Measurements from ENCODE around the gene MRPL49.
"Not testable (repeated sequence)": the region's sequence is repeated elsewhere in the genome, so short reads cannot be mapped to it uniquely, and the experiment has no call there.

MRPL49 gene

DNA sequence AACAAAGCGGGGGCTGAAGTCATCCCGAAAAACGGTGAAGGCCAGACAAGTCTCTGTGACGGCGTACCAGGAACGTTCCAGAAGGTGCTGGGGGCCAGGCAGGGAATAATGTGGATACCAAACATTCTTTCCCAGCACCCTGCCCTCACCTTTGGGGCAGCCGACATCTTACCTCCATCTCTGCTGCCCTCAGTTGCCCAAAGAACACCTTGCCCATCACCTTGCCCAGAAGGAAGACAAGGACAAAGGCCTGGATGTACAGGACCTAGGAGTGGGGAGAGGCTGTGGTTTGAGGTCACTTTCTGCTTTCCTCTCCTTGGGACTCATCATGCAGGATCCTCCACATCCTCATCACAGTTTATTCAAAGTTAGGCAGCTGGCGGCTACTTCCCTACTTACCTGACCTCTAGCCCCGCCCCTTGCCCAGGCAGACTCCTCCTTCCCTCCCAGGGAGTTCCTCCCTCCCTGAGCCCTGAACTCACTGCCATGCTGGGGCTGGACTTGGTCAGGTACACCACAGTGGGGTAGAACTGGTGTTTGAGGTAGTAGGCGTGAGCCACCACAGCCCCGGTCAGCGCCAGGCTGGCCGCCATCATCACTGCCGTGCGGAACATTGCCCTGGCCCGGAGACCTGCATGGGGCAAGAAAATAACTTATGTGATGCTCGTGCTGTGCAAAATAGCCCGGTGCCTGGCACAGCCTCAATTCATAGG lies 11.0 kb downstream of the MRPL49 start:
- DNase-seq (ENCODE audit: low read depth): no peak

DNA sequence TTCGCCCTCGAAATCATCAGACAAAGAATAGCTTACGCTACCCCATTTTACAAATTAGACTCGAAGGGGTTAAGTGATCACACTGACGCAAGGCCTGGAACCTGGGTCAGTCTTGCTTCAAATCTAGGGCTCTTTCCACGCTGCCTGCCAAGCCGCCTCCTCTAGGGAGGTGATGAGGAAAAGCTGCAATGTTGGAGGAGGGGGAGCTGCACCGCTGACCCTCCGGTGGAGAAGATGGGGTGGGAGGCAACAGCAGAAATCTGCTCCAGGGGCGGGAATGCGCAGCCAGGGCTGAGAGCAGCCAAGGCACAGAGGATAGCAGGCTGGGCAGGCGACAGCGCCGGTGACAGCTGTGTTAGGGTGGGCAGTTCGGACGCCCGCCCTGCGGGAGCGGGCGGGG lies 11.6 kb downstream of the MRPL49 start:
- no peak for DNase-seq (ENCODE audit: low read depth)

DNA sequence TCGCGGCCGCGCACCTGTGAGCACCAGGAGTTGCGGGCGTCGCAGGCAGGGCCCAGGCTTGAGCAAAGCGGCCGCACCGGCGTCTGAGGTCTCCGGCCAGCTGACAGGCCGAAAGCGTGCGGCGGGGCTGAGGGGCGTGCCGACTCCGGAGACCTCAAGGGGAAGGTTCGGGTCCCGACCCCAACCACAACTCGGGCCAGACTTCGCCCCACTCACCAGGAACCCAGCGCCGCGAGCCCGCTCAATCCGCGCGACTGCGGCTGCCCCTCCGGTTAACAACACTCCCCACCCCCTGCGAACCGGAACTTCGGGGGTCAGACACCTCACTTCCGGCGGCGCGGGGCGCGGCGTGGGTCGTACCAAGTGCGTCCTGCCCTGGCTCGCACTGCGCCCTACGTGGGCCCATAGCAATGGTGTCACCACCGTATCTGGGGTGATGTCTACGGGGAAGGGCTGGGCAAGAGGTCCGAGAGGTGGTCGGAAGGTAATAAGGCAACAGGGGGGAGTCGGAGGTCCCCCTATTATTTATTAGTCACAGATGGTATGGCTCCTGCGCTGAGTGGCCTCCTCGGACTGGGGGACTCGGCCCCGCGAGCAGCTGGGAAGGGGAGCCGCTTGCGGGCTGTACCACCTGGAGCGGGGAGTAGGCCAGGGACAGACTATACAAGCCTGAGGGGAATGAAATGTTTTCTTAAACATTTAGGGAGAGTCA lies 12.3 kb downstream of the MRPL49 start, which contains the start of gene SYVN1:
SYVN1 (minus strand) TSS at position 280 of the 712 bp plus-strand sequence. CDS start 918 bp downstream, outside the sequence.
- peak; percentile 74 for DNase-seq (ENCODE audit: low read depth)

DNA sequence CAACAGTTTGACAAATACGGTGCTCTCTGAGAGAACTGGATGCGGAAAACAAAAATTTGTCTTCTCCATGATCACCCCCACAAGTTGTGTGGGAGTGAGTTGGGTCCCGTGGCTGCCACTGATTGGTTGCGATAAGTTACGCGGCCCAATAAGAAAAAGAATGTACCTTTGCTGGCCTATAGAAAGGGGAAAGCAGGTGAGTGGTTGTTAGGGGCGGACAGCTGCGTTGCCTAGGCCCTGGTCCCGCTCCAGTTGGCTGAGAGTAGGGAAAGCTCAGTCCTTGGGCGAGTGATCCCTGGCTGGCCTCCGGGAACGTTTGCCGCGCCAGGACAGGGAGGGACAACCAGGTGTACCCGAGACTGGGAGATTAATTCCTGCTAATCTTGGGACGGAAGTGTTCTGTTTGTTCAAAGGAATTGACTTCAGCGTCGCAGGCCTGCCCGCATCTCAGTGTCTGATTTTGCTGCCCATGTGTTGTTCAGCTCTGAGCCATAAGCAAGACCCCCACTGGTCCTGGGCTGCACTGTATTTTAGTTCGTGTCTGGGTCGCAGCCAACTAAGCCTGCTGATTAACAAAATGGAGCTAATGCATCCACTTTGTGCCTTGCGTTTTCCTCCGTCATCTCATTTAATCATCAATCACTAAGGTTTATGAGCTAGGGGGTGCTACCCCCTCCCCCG lies 13.0 kb downstream of the MRPL49 start:
- peak; percentile 91 for DNase-seq (ENCODE audit: low read depth)

DNA sequence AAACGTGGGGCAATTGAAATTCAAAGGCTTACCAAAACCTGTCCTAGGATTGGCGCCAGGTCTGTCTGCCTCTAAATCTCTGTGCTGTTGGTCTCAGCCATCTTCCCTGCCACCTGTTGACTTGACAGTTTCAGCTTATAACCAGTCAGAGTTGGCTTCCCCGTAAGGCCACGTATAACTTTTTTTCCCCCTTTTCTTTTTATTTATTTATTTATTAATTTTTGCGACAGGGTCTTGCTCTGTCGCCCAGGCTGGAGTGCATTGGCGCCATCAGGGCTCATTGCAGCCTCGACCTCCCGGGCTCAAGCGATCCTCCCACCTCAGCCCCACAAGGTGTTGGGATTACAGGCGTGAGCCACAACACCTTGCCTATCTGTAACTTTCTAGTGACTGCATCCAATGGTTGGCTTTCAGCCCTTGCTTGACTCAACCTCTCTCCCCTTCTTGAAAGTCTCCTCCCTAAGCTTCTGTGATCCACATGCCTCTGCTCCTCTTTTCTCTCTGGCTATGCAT lies 13.6 kb downstream of the MRPL49 start:
- DNase-seq (ENCODE audit: low read depth): no peak

DNA sequence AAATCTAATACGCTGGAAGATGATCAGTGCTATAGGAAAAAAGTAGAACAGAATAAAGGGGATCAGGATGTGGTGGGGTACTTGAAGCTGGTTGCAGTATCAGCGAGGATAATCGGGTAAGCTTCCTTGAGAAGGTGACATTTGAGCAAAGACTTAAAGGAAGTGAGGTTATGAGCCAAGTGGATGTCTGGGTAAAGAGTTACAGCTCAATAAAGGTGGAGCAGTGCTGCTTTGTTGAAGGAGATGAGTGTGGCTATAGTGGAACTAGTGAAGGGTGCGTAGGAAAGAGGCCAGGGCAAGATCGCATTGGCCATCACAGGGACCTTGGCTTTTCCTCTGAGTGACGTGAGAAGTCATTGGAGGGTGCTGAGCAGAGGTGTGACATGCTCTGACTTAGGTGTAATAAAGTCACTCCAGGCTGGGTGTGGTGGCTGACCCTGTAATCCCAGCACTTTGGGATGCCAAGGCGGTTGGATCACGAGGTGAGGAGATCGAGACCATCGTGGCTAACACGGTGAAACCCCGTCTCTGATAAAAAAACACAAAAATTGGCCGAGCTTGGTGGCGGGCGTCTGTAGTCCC lies 14.5 kb downstream of the MRPL49 start:
- DNase-seq (ENCODE audit: low read depth): no peak

DNA sequence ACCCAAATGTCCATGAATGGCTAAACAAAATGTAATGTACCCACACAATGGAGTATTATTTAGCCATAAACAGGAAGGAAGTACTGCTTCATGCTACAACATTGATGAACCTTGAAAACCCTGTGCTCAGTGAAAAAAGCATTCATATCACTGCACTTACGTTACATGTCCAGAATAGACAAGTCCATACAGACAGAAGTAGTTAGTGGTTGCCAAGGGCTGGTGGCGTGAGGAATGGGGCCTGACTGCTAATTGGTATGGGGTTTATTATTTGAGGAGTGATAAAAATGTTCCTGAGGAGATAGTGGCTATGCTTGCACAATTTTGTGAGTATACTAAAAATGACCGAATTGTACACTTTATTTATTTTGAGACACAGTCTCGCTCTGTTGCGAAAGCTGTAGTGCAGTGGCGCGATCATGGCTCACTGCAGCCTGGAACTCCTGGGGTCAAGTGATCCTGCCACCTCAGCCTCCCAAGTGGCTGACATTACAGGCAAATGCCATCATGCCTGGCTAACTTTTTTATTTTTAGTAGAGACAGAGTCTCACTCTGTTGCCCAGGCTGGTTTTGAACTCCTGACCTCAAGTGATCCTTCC lies 19.9 kb downstream of the MRPL49 start:
- no peak for DNase-seq (ENCODE audit: low read depth)

DNA sequence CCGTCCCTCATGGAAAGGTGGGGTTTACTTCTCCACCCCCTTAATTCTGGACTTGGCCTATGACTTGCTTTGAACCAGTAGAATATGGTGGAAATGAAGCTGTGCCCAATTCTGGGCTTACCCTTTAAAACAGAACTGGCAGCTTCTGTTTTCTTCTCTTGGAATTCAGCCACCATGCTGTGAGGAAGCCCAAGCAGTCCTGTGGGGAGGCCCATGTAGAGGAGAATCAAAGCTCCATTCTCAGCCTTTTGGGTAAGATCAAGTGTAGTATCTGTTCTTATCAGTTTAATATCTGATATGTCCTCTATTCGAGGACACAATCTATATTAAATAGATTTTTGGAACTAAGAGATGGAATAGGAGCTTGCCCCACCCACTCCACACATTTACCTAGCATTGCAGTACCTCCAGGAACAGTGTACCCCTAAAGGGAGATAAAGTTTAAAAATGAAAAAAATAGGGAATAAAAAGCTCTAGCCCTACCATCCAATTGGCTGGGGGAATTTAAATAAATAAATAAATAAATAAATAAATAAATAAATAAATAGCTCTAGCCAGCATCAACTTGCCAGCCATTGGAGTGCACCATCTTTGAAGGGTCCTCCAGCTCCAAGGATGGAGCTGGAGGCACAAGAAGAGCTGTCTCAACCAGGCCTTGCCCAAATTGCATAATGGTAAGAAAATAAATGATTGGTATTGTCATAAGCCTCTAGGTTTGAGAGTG lies 25.4 kb downstream of the MRPL49 start:
- DNase-seq (ENCODE audit: low read depth): no peak

DNA sequence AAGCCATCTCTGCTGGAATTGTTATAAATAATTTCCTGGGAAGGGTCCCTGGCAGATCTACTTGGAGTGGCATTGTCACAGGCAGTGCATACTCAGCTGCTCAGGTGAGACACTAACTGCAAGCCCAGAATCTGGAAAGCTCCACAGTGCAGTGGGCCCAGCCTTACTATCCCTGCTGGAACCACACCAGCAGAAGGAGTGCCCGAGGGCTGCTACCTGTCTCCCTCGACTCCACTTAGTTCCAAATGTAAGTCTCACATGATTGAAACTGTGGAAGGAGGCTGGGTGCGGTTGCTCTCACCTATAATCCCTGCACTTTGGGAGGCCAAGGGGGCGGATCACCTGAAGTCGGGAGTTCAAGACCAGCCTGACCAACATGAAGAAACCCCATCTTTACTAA lies 26.5 kb downstream of the MRPL49 start:
- DNase-seq (ENCODE audit: low read depth): no peak

DNA sequence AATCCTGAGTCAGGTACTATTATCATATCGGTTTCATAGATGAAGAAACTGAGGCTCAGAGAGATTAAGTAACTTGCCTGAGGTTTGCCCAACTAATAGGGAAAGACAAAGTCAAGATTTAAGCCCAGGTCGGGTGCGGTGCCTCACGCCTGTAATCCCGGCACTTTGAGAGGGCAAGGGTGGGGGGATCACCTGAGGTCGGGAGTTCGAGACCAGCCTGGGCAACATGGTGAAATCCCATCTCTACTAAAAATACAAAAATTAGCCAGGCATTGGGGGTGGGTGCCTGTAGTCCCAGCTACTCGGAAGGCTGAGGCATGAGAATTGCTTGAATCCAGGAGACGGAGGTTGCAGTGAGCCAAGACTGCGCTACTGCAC lies 28.0 kb downstream of the MRPL49 start:
- not testable (repeated sequence) for DNase-seq (ENCODE audit: low read depth)

DNA sequence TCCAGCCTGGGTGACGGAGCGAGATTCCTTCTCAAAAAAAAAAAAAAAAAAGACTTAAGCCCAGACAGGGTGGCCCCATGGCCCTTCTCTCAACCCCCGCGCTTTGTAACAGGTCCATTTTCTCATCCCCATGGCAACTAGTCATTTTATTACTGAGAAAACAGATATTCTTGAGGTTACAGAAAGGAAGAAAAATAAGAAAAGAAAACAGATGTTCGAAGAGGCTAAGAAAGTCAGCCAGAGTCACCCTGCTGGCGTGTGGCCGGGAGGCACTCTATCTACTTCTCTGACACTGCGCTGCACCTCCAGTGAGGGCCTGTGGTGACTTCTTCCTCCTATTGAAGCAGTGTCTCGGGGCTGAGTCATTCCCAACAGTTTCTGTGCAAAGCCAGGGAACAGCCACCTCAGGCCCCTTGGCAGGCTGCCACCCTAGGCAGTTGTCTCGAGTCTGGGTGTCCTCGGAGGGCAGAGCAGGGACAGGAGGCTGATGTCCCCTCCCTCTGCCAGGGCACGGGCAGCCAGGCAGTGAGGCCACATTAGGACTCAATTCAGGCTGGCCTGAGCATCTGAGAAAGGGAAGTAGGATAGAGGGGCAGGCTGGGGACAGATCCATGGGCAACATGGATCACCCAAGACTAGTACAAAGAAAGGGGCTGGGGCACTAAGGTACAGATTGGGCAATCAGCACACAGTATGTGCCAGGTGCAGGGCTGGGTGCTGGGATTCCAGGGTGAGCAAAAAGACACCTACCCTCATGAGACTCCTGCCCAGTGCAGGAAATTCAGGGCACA lies 28.6 kb downstream of the MRPL49 start:
- peak; percentile 81 for DNase-seq (ENCODE audit: low read depth)

DNA sequence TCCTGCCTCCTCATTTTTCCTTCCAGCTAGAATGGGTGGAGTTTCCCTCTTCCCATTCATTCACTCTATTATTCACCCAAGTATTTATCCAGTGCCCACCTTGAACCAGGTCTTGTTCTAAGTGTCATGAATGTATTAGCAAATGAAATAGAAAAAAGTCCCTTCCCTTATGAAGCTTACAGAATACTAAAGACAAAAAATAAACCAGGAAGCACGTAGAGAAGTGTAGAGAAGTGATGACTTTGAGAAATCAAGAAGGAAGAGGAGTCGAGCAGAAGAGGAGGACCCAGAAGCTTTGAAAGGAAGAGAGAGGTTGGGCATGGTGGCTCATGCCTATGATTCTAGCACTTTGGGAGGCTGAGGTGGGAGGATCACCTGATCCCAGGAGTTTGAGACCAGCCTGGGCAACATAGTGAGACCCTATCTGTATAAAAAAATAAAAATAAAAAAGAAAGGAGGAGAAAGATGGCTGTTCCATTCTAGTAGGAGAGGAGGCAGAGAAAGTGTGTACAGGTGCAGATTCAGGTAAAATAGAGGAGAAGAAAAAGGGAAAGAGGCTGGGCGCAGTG lies 29.3 kb downstream of the MRPL49 start:
- no peak for DNase-seq (ENCODE audit: low read depth)

DNA sequence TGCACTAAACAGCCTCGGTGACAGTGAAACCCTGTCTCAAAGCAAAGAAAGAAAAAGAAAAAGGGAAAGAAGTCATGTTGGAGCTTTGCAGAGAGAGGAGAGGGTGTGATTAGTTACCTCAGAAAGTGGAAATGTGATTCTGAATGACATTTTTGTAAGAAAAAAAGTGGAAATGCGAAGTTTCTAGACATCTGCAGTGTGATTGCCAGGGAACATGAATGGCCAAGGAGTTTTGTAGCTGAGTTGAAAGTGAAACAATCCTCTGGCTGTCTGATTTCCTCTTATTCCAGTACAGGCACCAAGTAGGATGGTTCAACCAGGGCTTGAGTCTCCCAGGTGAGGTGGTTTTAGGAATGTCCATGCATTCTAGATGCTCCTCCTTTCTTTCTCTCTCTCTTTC lies 30.0 kb downstream of the MRPL49 start:
- DNase-seq (ENCODE audit: low read depth): no peak

DNA sequence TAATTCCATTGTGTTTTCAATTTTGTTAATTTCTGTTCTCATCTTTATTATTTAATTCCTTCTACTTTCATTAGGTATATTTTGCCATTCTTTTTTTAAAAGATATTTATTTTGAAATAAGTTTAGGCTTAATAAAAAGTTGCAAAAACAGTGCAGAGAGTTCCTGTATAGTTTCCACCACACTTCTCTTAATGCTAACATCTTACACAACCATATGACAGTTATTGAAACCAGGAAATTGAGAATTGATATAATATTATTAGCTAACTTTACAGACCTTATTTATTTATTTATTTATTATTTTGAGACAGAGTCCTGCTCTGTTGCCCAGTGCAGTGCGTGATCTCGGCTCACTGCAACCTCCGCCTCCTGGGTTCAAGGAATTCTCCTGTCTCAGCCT lies 34.1 kb downstream of the MRPL49 start:
- DNase-seq (ENCODE audit: low read depth): no peak

DNA sequence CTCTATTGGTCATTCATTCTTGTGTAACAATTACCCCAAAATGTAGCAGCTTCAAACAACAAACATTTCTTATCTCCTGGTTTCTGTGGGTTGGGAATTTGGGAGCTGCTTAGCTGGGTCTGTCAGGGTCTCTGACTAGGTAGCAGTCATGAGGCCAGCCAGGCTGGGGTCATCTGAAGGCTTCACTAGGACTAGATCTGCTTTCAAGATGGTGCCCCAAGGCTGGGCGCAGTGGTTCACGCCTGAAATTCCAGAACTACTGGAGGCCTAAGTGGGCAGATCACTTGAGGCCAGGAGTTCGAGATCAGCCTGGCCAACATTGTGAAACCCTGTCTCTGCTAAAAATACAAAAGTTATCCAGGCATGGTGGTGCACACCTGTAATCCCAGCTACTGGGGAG lies 34.8 kb downstream of the MRPL49 start:
- no peak for DNase-seq (ENCODE audit: low read depth)

DNA sequence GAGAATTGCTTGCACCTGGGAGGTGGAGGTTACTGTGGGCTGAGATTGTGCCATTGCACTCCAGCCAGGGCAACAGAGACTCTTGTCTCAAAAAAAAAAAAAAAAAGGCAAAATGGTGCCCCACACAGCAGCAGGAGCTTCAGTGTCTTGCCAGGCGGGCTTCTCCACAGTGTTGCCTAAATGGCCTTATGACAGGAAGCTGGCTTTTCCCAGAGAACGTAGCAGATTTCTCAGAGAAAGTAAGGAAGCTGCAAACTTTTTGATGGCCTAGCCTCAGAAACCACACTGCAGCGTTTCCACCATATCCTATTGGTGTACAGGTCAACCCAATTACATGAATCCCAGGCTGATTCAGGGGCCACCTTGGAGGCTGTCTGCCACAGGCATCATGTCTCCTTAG lies 35.2 kb downstream of the MRPL49 start:
- DNase-seq (ENCODE audit: low read depth): no peak

DNA sequence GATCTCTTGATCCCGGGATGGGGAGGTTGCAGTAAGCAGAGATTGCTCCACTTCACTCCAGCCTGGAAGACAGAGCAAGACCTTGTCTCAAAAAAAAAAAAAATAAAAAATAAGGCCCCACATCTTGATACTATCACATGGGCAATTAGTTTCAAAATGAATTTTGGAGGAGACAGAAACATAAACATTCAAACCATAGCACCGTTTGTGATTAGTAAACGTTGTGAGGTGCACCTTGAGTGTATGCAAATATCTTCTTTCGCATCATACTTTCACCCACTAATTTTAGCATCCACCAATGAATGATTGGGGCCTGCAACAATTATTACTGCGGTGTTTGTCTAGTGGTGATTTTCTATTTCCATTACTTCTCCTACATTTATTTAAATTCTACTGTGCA lies 36.9 kb downstream of the MRPL49 start:
- DNase-seq (ENCODE audit: low read depth): no peak

DNA sequence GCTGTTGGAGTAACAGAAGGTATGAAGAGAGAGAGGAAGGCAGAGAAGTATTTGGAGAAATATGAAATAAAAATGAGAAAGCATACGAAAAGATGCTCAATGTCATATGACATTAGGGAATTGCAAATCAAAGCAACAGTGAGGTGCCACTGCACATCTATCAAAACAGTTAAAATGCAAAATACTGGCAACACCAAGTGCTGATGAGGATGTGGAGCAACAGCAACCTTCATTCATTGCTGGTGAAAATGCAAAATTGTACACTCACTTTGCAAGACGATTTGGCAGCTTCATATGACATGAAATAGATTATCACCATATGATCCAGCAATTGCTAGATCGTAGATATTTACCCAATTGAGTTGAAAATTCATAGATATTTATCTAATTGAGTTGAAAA lies 38.5 kb downstream of the MRPL49 start:
- no peak for DNase-seq (ENCODE audit: low read depth)

DNA sequence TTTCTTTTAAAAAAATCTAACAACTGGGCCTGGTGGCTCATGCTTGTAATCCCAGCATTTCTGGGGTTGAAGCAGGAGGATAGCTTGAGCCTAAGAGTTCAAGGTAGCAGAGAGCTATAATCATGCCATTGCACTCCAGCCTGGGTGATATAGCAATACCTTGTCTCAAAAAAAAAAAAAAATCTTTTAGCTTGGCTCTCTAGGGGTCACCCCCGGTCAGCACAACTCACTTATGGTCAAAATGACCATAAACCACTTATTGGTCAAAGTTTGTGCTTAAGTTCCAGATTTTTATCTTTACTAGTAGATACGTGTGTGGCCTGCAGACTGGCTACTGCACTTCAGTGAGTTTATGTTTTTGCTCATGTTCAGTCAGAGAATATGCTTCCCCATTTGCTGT lies 41.6 kb downstream of the MRPL49 start:
- no peak for DNase-seq (ENCODE audit: low read depth)
